Fibroblast of peridontal ligament (primary cell): Measurements from ENCODE around the gene RAB10.
"Not testable (repeated sequence)": the region's sequence is repeated elsewhere in the genome, so short reads cannot be mapped to it uniquely, and the experiment has no call there.

Experiments
- DNase-seq: peaks from one replicate; pipeline ENCODE4 v3.0.0-alpha.2; 2010; ENCODE audit errors: extremely low read depth

RAB10 gene

GRCh38 chr2:26058390-26058789 is 24.5 kb downstream of the RAB10 start:
- DNase-seq = no peak

DNA sequence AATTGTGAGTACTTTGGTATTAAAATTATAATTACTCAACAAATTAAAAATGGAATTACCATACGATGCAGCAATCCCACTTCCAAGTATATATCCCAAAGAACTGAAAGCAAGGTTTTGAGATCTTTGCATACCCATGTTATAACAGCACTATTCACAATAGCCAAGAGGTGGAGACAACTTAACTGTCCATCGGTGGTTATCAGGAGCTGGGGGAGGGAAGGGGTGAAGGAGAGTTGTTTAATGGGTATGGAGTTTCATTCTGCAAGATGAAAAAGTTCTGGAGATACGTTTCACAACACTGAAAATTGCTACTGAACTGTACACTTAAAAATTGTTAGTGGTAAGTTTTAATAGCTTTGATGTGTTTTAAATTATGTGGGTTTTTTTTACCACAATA is 25.7 kb downstream of the RAB10 start:
- peak; percentile 12 for DNase-seq

GRCh38 chr2:26061539-26061938 is 27.7 kb downstream of the RAB10 start:
- no peak for DNase-seq

- no peak for DNase-seq
Measured at GRCh38 chr2:26064846-26065245, 31.0 kb downstream of the RAB10 start.

DNA sequence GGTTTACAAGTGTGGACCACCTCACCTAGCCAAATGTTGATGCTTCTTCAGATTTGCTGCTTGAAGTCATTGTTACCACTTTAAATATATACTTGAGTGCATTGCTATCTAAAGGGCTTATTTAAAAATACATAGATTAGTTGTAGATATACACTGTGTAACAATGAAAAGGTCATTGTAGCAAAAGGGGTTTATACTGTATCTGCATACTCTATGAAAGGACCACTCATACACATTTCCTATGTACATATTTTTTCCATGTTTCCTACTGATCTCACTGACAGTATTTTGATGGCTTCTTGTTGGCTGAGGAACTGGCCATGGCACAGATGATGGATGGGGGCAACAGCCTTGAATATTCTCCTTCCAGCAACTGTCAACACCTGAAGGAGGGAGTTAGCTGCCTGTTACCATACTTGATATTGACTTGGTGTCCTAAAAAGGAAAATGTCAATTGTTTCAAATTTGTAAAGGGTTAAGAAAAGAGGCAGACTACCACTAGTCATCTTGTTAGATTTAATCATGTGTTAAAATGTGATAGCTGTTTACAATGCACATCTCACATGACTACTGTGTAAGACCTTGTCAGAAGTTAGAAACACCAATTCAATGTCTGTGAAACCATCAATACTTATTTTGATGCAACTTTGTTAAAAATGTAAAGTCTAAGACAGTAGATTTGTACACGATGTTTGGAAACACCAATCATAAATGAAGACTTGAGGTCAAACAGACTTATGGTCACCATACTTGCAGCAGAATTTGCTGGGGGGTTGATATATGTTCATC is 33.5 kb downstream of the RAB10 start:
- no peak for DNase-seq

DNA sequence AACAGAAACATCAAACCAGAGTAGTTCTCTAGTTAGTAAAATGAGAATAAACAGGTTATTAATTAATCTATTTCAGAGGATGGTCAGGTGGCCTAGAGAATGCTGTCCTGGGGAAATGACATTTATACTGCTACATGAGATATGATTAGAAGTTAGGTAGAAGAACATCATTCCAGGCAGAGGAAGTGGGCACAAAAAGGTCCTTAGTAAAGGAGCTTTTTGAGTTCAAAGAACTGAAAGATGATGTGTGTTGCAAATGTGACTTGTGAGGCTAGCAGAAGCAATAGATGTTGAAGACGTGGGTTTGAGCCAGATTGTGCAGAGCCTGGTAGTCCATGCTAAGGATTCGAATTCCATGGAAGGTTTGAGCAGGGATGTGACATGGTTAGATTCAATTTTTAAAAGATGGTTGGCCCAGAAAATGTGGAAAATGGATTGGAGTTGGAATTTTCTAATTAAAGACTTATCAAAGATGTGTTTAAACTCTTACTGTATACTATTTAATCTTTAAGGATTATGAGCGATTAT is 34.2 kb downstream of the RAB10 start:
- no peak for DNase-seq

- peak; percentile 81 for DNase-seq
Measured at GRCh38 chr2:26068602-26069298, 34.9 kb downstream of the RAB10 start.

GRCh38 chr2:26070730-26071129 is 36.8 kb downstream of the RAB10 start:
- no peak for DNase-seq

- DNase-seq = no peak
Measured at GRCh38 chr2:26072925-26073768, 39.3 kb downstream of the RAB10 start.

DNA sequence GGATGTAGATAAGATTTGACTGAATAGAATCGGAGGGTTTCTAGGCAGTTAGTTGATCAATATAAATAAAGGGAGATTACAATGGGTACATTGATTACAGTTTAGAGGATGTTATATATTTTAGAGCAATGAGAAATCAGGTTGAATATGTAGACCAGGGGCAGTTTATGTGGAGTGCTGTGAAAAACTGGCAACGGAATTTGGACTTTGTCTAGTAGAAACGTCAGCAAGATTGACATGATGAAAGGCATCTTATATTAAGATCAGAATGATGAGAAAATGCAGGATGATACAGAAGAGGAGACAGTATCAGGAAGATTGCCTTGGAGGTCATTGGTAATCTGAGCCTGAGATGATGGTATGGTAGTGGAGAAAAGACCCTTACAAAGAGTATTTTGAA is 39.9 kb downstream of the RAB10 start:
- DNase-seq = no peak

GRCh38 chr2:26074676-26075075 is 40.8 kb downstream of the RAB10 start:
- DNase-seq = no peak

DNA sequence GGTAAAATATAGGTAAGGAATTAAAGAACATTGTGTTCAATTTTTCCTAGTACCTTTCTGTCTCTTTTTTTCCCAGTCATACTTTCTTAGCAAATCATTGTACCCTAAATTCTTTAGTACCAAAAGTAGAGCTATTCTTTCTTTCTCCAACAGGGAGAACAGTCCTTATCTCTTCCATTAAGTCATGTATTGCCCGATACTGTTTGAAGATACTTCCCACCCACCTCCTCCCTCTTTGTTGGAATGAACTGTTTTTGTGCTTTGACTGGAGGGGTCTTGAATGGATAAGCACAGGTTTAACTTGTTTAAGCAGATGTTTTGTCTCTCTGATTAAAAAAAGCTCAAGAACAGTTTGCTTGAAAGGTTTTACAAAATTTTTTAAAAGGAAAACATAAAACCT is 41.3 kb downstream of the RAB10 start:
- DNase-seq = no peak

- DNase-seq = no peak
Measured at GRCh38 chr2:26076001-26076587, 42.2 kb downstream of the RAB10 start.

DNA sequence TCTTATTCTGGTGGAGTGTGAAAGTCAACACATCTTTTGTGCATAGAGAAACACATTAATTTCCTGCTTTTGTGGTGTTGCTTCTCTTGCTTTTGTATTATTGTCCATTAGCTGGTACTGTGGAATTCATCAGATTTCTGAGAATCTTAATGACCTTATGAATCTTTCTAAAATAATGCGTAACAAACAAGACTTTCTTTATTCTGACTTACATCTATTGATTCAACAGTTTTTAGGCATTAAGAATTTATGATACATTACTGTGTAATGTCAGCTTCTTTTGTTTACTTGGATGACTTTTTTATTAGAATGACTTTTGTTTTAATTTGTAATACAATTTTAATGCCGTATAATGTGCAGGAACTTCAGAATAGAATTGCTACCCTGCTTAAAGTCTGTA is 43.4 kb downstream of the RAB10 start:
- DNase-seq = no peak

- no peak for DNase-seq
Measured at GRCh38 chr2:26078939-26079338, 45.1 kb downstream of the RAB10 start.

DNA sequence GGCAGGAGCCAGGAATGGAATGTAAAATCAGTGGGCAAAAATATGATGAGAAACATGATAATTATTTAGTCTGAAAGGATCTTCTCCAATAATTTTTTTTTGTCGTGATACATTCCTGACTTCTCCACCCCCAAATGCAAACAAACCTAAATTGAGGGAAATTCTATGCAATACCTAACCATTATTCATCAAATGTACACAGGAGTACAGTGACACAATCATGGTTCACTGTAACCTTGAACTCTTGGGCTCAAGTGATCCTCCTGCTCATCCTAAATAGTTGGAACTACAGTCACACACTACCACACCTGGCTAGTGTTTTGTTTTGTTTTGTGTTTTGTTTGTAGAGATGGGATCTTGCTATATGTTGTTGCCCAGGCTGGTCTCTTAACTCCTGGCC is 46.5 kb downstream of the RAB10 start:
- no peak for DNase-seq

GRCh38 chr2:26080925-26081324 is 47.0 kb downstream of the RAB10 start:
- not testable (repeated sequence) for DNase-seq

GRCh38 chr2:26081556-26081955 is 47.7 kb downstream of the RAB10 start:
- DNase-seq = no peak

GRCh38 chr2:26086155-26086637 is 52.3 kb downstream of the RAB10 start:
- peak; percentile 38 for DNase-seq

- no peak for DNase-seq
Measured at GRCh38 chr2:26086779-26087178, 52.9 kb downstream of the RAB10 start.

DNA sequence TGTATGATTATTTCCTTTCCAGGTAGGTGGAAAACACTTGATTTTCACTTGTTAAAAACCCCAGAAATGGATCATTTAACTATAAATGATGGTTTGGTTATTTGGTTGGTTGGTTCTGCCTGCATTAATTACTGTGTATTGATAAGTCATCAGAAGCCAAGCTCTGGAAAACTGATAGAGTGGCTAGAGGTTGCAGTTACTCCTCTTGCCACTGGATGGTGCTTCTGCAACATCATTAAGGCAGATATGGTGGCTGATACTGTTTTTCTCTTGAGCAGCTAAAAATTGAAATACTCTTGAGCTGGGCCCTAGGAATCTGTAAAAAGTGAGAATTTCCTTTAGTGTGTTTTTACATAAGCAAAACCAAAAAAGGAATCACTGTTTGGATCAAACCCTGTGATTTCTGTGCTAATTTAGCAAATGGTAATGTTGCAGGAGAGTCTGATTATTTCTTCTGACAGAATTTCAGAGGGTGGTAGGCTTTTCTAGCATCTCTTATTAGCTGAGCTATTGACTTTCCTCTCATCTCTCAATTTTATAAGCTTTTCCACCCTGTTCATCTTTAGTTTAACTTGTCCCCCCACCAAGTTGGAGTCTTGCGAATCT is 54.3 kb downstream of the RAB10 start:
- peak; percentile 29 for DNase-seq
